Measurements from ENCODE around the gene ZNF394. TPM values are rescaled to one million over a fixed set of nuclear protein-coding genes. Genes with fewer than 3 reads are reported as not detected.
"Not testable (repeated sequence)": the region's sequence is repeated elsewhere in the genome, so short reads cannot be mapped to it uniquely, and the experiment has no call there.

Gene ZNF394
- 43.2 TPM for total RNA-seq

GRCh38 chr7:99499721-99500636 is at the start of gene ZNF394:
TSS of gene ZNF394 (minus strand) at chr7:99500281. CDS start at chr7:99500093, 188 bp downstream.
- FAIRE-seq (no peak), DNase-seq (ENCODE audit: low spot score in 2 of 2) (peak; percentile 74 to 90)

DNA sequence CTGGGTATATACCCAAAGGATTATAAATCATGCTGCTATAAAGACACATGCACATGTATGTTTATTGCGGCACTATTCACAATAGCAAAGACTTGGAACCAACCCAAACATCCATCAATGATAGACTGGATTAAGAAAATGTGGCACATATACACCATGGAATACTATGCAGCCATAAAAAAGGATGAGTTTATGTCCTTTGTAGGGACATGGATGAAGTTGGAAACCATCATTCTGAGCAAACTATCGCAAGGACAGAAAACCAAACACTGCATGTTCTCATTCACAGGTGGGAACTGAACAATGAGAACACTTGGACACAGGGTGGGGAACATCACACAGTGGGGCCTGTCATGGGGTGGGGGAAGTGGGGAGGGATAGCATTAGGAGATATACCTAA is 49.5 kb upstream of the ZNF394 start:
- FAIRE-seq; DNase-seq (ENCODE audit: low spot score in 2 of 2): not testable (repeated sequence)

- not testable (repeated sequence) for DNase-seq (ENCODE audit: low spot score in 2 of 2); FAIRE-seq
Observed at GRCh38 chr7:99545308-99545707, 45.2 kb upstream of the ZNF394 start.

GRCh38 chr7:99543916-99544315 is 43.8 kb upstream of the ZNF394 start:
- DNase-seq (ENCODE audit: low spot score in 2 of 2) (no peak), FAIRE-seq (no peak)

- DNase-seq (ENCODE audit: low spot score in 2 of 2) (no peak), FAIRE-seq (no peak)
Observed at GRCh38 chr7:99543081-99543671, 43.1 kb upstream of the ZNF394 start.

GRCh38 chr7:99541212-99541611 is 41.1 kb upstream of the ZNF394 start:
- no peak for DNase-seq (ENCODE audit: low spot score in 2 of 2)
- FAIRE-seq: no peak

DNA sequence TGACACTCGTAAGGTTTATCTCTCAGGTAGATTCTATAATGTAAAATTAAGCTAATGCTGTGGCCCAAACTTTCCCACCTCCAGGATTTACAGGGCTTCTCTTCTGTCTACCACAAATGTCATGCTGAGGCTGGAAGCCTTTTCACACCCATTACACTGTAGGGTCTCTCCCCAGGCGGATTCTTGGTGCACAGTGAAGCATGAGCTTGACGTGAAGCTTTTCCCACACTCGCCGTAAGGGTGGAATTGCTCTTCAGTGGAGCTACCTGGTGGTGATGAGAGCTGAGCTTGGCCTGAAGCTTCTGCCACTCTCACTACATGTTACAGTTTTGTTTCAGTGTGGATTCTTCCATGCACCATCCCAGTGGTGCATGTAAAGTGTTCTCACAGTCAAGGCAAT is 40.5 kb upstream of the ZNF394 start:
- FAIRE-seq (no peak), DNase-seq (ENCODE audit: low spot score in 2 of 2) (no peak)

DNA sequence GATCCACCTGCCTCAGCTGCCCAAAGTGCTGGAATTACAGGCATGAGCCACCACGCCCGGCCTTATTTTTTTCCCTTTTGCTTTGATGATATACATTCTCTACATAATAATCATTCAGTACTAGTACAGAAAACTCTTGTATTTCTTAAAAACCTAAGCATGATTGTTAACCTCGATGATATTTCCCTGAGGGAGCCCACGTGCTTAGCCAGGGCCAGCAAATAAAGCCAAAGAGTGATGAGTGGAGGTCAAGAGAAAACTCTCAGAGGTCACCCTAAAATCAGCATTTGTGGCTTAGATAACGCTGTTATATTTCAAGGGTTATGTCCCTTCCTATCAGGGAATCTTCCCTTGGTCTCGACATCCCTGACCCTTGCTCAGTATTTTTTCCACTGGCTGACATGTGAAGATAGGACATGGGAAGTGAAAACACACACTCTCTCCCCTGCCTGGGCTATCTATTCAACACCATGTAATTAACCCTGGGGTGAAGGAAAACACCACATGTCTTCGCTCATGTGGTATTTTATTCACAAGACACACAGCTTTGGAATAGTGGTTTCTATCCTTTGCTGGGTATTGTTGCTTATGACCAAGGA is 39.2 kb upstream of the ZNF394 start:
- no peak for FAIRE-seq
- no peak for DNase-seq (ENCODE audit: low spot score in 2 of 2)

GRCh38 chr7:99535667-99536066 is 35.6 kb upstream of the ZNF394 start:
- DNase-seq (ENCODE audit: low spot score in 2 of 2): no peak
- FAIRE-seq: no peak

DNA sequence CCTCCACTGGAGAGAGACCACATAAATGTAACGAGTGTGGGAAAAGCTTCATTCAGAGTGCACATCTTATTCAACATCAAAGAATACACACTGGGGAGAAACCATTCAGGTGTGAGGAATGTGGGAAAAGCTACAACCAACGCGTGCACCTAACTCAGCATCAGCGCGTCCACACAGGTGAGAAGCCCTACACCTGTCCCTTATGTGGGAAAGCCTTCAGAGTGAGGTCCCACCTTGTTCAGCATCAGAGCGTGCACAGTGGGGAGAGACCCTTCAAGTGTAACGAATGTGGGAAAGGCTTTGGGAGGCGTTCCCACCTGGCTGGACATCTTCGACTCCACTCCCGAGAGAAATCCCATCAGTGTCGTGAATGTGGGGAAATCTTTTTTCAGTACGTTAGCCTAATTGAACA is 31.3 kb upstream of the ZNF394 start:
- no peak for FAIRE-seq
- no peak for DNase-seq (ENCODE audit: low spot score in 2 of 2)

DNA sequence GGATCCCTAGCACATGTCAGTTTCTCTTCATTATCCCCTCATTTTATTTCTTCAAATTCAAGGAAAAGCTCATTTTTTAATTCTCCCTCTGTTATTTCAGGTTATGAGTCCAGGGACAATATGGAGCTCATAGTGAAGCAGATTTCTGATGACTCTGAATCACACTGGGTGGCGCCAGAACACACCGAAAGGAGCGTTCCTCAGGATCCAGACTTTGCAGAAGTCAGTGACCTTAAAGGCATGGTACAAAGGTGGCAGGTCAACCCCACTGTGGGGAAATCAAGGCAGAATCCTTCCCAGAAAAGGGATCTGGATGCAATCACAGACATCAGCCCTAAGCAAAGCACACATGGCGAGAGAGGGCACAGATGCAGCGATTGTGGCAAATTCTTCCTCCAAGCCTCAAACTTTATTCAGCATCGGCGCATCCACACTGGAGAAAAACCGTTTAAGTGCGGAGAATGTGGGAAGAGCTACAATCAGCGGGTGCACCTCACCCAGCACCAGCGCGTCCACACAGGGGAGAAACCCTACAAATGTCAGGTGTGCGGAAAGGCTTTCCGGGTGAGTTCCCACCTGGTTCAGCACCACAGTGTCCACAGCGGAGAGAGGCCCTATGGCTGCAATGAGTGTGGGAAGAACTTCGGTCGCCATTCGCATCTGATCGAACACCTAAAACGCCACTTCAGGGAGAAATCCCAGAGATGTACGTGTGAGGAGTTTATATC is 25.8 kb upstream of the ZNF394 start:
- FAIRE-seq (no peak), DNase-seq (ENCODE audit: low spot score in 2 of 2) (no peak)

DNA sequence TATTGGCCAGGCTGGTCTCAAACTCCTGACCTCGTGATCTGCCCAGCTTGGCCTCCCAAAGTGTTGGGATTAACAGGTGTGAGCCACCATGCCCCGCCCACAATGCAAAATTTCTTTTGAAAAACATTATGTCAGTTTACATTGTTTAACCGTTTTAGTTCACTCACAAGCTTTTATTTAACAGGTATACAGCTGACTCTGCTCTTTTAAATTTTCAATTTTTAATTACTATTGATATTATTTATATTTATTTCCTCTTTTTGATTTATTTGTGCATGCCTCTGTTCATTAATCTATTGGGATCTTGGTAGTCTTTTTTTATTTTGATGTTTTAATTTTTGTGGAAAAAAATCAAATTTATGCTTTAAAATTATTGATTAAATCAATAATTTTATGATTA is 21.3 kb upstream of the ZNF394 start:
- DNase-seq (ENCODE audit: low spot score in 2 of 2): no peak
- FAIRE-seq: no peak

DNA sequence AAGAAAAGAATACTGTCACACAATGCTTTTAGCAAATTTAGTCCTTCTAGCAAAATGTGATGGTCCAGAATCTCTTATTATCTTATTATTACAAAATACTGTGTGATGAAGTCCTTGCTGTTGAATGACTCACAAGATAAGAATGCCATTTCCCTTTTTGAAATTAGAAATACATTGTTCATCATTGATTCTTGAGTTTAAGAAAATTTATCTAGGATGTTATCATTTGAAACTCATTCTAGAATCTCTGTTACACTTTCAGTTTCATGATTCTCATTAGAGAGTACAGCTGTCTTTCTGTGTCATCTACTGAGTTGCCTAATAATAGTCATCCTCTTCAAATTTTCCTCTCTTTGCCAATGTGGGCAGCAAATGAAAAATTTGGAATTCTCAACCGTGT is 14.0 kb upstream of the ZNF394 start:
- DNase-seq (ENCODE audit: low spot score in 2 of 2): no peak
- no peak for FAIRE-seq

DNA sequence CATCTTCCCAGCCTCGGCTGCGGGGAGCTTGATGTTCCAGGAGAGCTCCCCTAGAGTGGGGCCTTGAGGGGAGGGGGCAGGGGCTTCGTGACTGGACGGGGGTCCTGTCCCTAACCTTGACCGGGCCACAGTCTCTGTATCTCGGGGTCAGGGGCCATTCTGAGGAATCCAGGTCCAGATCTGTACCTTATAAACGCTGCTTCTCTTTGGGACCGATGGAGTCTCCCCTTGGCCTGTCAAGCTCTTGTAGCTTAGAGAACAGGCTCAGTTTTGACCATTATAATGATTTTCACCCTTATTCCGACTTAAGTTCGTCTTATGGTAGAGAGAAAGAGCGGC is 5.2 kb upstream of the ZNF394 start:
- DNase-seq (ENCODE audit: low spot score in 2 of 2) (no peak), FAIRE-seq (no peak)

GRCh38 chr7:99504603-99505323 is 4.7 kb upstream of the ZNF394 start, which contains the start of gene ZKSCAN5:
TSS of gene ZKSCAN5 (plus strand) at chr7:99504662. CDS start at chr7:99506045, 1,383 bp downstream.
- no peak for FAIRE-seq
- peak; percentile 85 to 93 for DNase-seq (ENCODE audit: low spot score in 2 of 2)

GRCh38 chr7:99504281-99504602 is 4.2 kb upstream of the ZNF394 start:
- DNase-seq (ENCODE audit: low spot score in 2 of 2) (peak in 1 of 2 donors; percentile 93), FAIRE-seq (no peak)

DNA sequence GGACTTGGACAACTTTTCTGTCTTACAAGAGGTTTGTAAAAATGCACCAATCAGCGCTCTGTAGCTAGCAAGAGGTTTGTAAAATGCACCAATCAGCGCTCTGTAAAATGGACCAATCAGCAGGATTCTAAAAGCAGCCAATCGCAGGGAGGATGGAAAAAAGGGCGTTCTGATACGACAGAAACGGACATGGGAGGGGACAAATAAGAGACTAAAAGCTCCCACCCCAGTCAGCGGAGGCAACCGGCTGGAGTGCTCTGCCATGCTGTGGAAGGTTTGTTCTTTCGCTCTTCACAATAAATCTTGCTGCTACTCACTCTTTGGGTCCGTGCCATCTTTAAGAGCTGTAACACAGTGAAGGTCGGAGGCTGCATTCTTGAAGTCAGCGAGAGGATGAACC is 1.2 kb upstream of the ZNF394 start:
- FAIRE-seq; DNase-seq (ENCODE audit: low spot score in 2 of 2): not testable (repeated sequence)

- DNase-seq (ENCODE audit: low spot score in 2 of 2): no peak
- no peak for FAIRE-seq
Observed at GRCh38 chr7:99500637-99501009, 542 bp upstream of the ZNF394 start.

DNA sequence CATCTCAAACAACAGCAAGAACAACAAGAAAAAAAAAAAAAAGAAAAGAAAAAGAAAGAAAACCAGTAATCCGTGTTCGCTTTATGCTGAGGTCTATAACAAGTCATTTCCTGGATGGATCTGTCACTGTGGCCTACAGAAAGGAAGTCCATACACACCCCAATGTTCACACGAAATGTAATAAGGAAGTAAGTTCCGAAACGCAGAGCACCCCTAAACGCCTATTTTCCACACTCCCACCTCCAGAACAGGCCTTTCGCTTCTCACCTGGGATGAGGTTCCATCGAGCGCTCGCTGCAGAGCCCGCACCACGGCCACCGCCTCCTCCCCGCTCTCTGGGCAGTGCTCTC is 735 bp downstream of the ZNF394 start:
- FAIRE-seq (no peak), DNase-seq (ENCODE audit: low spot score in 2 of 2) (no peak)

DNA sequence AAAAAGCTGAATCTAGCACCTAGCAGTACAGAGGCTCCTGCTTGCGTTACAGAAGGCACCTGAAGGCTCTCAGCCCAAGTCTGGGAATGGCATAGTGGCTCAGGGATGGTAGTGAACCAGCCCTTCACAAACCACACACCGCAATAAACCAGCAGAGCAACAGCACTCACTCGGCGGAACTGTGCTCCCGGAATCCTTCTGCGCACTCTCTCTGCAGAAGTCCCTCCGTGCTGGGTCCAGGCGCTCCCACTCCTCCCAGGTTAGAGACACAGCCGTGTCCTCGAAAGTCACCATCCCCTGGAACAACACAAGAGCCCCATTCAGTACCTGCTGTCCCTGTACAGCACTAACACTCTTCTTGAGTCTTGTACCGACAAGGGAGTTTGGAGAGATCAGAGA is 1.5 kb downstream of the ZNF394 start:
- DNase-seq (ENCODE audit: low spot score in 2 of 2): no peak
- no peak for FAIRE-seq

Data from frontal cortex (tissue), 4 donors.